HepG2 (cell line): Measurements from ENCODE around the gene NIT2. TPM values are rescaled to one million over a fixed set of nuclear protein-coding genes. Genes with fewer than 3 reads are reported as not detected.
A peak's percentile ranks its signal among the peaks of the same experiment; 100 is the strongest.

Experiments
- LCORL ChIP-seq, 2 experiments: fragments of 450-650 bp in 1 of 2; sonication (generic) in 1 of 2; formaldehyde crosslinking in 1 of 2; IDR thresholded peaks; 2 replicates each; pipeline versions ENCODE4 v1.5.0 to v1.6.1; 2017 to 2020; ENCODE audit warnings: antibody characterized with exemption in 1 of 2, missing genetic modification reagents in 1 of 2
- MEIS2 ChIP-seq: sonication (generic); formaldehyde crosslinking; IDR thresholded peaks from 2 replicates; pipeline ENCODE4 v1.9.0; 2021; ENCODE audit warnings: mild to moderate bottlenecking, missing genetic modification reagents
- SALL1 ChIP-seq: sonication (generic); formaldehyde crosslinking; IDR thresholded peaks from 2 replicates; pipeline ENCODE4 v1.8.0; 2022; ENCODE audit warnings: mild to moderate bottlenecking, missing genetic modification reagents
- ZNF33B ChIP-seq: sonication (generic); formaldehyde crosslinking; IDR thresholded peaks from 2 replicates; pipeline ENCODE4 v1.5.1; 2020; ENCODE audit warnings: mild to moderate bottlenecking, missing genetic modification reagents
- polyA plus RNA-seq, 8 experiments: library from polyadenylated mRNA; depleted of rRNA in 3 of 8; stranded (reverse) in 7 of 8; unstranded in 1 of 8; fragments of >200 nt; fragmentation: Illumina TruSeq in 4 of 8; extraction: Trizol in 4 of 8; gene quantifications; 2 replicates each; pipeline versions ENCODE4 v1.2.1 to v1.2.3, GENCODE V29; 2011 to 2016; ENCODE audit warnings: low read depth in 4 of 8, missing spikeins in 1 of 8, mixed read lengths in 1 of 8; ENCODE audit not compliant: insufficient read depth in 1 of 8
- total RNA-seq, 5 experiments: library from RNA; depleted of rRNA; stranded (reverse); fragments of >200 nt; fragmentation: Illumina TruSeq; extraction: Trizol; gene quantifications; 2 replicates each; pipeline ENCODE4 v1.2.3, GENCODE V29; 2016; ENCODE audit warnings: low read depth in 1 of 5
- TF ChIP-seq, protein P1 (sequence below): sonication (generic); formaldehyde crosslinking; IDR thresholded peaks from 2 replicates; pipeline ENCODE4 v1.5.0; 2020; ENCODE audit warnings: mild to moderate bottlenecking, missing genetic modification reagents, borderline replicate concordance

The NIT2 gene
- total and polyA plus RNA-seq, 2 of the 13 experiments (the other 11 are each of a cell fraction or from before 2014, with no cell fraction given): 43.4 to 49.1 TPM

DNA sequence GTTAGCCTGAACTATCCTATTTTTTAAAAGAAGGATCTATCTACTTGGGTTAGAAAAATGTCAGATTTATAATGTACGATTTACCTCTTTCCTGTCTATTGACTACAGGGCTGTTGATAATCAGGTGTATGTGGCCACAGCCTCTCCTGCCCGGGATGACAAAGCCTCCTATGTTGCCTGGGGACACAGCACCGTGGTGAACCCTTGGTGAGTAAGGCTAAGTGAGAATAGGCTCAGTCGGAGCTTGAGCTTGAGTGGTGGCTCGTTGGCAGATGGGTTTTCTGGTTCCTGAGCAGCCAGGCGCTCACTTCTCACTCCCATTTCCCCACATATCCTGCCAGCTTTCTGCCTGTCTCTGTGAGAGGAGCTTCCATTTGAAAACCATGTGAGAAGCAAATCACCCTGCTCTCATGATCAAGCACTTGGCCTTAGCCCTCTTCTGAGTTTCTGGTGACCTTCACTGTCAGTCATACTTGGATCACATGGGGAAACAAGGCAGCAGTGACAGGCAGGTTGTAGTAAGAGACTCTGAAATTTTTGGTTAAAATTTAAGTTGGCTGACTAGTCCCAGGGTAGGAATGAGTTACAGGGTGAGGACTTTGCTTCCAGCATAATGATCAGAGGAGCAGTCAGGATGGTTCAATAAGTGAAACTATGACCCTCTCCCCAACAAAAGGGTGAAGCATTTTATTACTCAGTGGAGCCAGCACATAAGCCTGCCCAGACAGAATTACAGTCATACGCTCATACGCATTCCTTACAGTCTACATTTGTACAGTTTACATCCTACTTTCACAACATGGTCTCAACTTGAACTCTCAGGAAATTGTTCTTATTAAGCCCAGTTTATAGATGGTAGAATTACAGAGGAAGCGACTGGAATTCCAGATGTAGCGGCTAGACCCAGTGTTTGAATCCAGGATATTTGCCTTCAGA, 18.0 kb downstream of the NIT2 start (continued):
- TF ChIP-seq, protein P1, sequence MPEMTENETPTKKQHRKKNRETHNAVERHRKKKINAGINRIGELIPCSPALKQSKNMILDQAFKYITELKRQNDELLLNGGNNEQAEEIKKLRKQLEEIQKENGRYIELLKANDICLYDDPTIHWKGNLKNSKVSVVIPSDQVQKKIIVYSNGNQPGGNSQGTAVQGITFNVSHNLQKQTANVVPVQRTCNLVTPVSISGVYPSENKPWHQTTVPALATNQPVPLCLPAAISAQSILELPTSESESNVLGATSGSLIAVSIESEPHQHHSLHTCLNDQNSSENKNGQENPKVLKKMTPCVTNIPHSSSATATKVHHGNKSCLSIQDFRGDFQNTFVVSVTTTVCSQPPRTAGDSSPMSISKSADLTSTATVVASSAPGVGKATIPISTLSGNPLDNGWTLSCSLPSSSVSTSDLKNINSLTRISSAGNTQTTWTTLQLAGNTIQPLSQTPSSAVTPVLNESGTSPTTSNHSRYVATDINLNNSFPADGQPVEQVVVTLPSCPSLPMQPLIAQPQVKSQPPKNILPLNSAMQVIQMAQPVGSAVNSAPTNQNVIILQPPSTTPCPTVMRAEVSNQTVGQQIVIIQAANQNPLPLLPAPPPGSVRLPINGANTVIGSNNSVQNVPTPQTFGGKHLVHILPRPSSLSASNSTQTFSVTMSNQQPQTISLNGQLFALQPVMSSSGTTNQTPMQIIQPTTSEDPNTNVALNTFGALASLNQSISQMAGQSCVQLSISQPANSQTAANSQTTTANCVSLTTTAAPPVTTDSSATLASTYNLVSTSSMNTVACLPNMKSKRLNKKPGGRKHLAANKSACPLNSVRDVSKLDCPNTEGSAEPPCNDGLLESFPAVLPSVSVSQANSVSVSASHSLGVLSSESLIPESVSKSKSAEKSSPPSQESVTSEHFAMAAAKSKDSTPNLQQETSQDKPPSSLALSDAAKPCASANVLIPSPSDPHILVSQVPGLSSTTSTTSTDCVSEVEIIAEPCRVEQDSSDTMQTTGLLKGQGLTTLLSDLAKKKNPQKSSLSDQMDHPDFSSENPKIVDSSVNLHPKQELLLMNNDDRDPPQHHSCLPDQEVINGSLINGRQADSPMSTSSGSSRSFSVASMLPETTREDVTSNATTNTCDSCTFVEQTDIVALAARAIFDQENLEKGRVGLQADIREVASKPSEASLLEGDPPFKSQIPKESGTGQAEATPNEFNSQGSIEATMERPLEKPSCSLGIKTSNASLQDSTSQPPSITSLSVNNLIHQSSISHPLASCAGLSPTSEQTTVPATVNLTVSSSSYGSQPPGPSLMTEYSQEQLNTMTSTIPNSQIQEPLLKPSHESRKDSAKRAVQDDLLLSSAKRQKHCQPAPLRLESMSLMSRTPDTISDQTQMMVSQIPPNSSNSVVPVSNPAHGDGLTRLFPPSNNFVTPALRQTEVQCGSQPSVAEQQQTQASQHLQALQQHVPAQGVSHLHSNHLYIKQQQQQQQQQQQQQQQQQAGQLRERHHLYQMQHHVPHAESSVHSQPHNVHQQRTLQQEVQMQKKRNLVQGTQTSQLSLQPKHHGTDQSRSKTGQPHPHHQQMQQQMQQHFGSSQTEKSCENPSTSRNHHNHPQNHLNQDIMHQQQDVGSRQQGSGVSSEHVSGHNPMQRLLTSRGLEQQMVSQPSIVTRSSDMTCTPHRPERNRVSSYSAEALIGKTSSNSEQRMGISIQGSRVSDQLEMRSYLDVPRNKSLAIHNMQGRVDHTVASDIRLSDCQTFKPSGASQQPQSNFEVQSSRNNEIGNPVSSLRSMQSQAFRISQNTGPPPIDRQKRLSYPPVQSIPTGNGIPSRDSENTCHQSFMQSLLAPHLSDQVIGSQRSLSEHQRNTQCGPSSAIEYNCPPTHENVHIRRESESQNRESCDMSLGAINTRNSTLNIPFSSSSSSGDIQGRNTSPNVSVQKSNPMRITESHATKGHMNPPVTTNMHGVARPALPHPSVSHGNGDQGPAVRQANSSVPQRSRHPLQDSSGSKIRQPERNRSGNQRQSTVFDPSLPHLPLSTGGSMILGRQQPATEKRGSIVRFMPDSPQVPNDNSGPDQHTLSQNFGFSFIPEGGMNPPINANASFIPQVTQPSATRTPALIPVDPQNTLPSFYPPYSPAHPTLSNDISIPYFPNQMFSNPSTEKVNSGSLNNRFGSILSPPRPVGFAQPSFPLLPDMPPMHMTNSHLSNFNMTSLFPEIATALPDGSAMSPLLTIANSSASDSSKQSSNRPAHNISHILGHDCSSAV (CRISPR knock-in tag): no peak
- TF ChIP-seq ZNF33B (CRISPR knock-in tag) (0 out of 2 replicates have a peak, but pooled peaks have one; percentile 36), MEIS2 (CRISPR knock-in tag) (peak; percentile 77; the same call in 1 of the 2 replicates), LCORL (IDR thresholded peaks at IDR 0.05) (no peak), LCORL (CRISPR knock-in tag; IDR thresholded peaks at IDR 0.05) (0 out of 2 replicates have a peak, but pooled peaks have one; percentile 27), SALL1 (CRISPR knock-in tag) (peak; percentile 54)
